Cardiac muscle cell (in vitro differentiated cells and primary cell): ENCODE results near the gene METTL18. TPM values are rescaled to one million over a fixed set of nuclear protein-coding genes. Genes with fewer than 3 reads are reported as not detected.

Source experiments
- DNase-seq, 2 donors: peaks; one replicate each; pipeline versions ENCODE4 v3.0.0 to v3.0.0-alpha.2; 2010 to 2017; ENCODE audit warnings: low read depth in 1 of 2, low spot score in 1 of 2
- H3K27ac ChIP-seq: fragments of 200-600 bp; sonication (generic); 2 replicates; pipeline ENCODE4 v1.5.1; 2016
- H3K27me3 ChIP-seq: fragments of 200-600 bp; sonication (generic); 2 replicates; pipeline ENCODE4 v1.6.0; 2016; ENCODE audit warnings: control low read depth
- H3K36me3 ChIP-seq: fragments of 200-600 bp; sonication (generic); 2 replicates; pipeline ENCODE4 v1.5.1; 2016; ENCODE audit warnings: control low read depth
- H3K4me1 ChIP-seq: fragments of 200-600 bp; sonication (generic); 2 replicates; pipeline ENCODE4 v1.8.1; 2017; ENCODE audit warnings: low read depth, mild to moderate bottlenecking, mixed run types
- H3K4me3 ChIP-seq: fragments of 200-600 bp; sonication (generic); 2 replicates; pipeline ENCODE4 v1.5.1; 2016; ENCODE audit warnings: mild to moderate bottlenecking
- H3K9me3 ChIP-seq: fragments of 200-600 bp; sonication (generic); 2 replicates; pipeline ENCODE4 v1.5.1; 2017; ENCODE audit warnings: low read depth, mild to moderate bottlenecking, control low read depth
- CTCF ChIP-seq: IDR thresholded peaks from 2 replicates; pipeline ENCODE4 v1.5.1; 2012; ENCODE audit warnings: low read depth, mild to moderate bottlenecking, low read length
- polyA plus RNA-seq: library from polyadenylated mRNA; unstranded; fragments of >200 nt; fragmentation: Nextera tagmentation; extraction: Ambion mirVana; gene quantifications from 2 replicates; pipeline ENCODE4 v1.2.1, GENCODE V29; 2016
- total RNA-seq: library from RNA; depleted of rRNA; stranded (reverse); fragments of >200 nt; gene quantifications from 2 replicates; pipeline ENCODE4 v1.2.3, GENCODE V29; 2016

The METTL18 gene
- total and polyA plus RNA-seq, 2 experiments from 2014 or later, result 4.5 to 9.5 TPM

GRCh38 chr1:169759038-169759437 lies 35.7 kb downstream of the METTL18 start:
- no peak for DNase-seq
- TF ChIP-seq CTCF, result no peak
- H3K27me3 ChIP-seq, result no peaks in the 10 kb centered on the region
- no peak overlapping the region for H3K27ac ChIP-seq
- no peak overlapping the region for H3K4me3 ChIP-seq
- no peaks in the 10 kb centered on the region for H3K4me1 ChIP-seq
- no peaks in the 10 kb centered on the region for H3K9me3 ChIP-seq
- no peaks in the 10 kb centered on the region for H3K36me3 ChIP-seq

GRCh38 chr1:169753549-169753948 lies 41.2 kb downstream of the METTL18 start:
- Histone ChIP-seq H3K27ac (no peak overlapping the region), H3K36me3 (no peaks in the 10 kb centered on the region), H3K4me3 (no peak overlapping the region), H3K27me3 (no peaks in the 10 kb centered on the region), H3K4me1 (no peaks in the 10 kb centered on the region), H3K9me3 (no peaks in the 10 kb centered on the region)
- no peak for DNase-seq
- no peak for TF ChIP-seq CTCF

- DNase-seq, result no peak
- Histone ChIP-seq H3K9me3 (no peaks in the 10 kb centered on the region), H3K27me3 (no peaks in the 10 kb centered on the region), H3K4me3 (no peak overlapping the region), H3K27ac (no peak overlapping the region), H3K4me1 (no peaks in the 10 kb centered on the region), H3K36me3 (no peaks in the 10 kb centered on the region)
- no peak for TF ChIP-seq CTCF
Measured at GRCh38 chr1:169750041-169750440, 44.7 kb downstream of the METTL18 start.

GRCh38 chr1:169746550-169746949 lies 48.2 kb downstream of the METTL18 start:
- Histone ChIP-seq H3K27me3 (no peaks in the 10 kb centered on the region), H3K36me3 (no peaks in the 10 kb centered on the region), H3K4me3 (no peak overlapping the region), H3K27ac (no peak overlapping the region), H3K9me3 (no peaks in the 10 kb centered on the region), H3K4me1 (no peaks in the 10 kb centered on the region)
- TF ChIP-seq CTCF, result no peak
- no peak for DNase-seq

GRCh38 chr1:169745015-169745861 lies 49.5 kb downstream of the METTL18 start:
- peak in 1 of 2 donors; percentile 87 for DNase-seq
- Histone ChIP-seq H3K27me3 (no peaks in the 10 kb centered on the region), H3K9me3 (no peaks in the 10 kb centered on the region), H3K4me3 (no peak overlapping the region), H3K27ac (no peak overlapping the region), H3K36me3 (no peaks in the 10 kb centered on the region), H3K4me1 (no peaks in the 10 kb centered on the region)
- no peak for TF ChIP-seq CTCF

Other genes starting within 250 kb of the METTL18 start
- gene F5, start 208.4 kb downstream of the METTL18 start, total RNA-seq, result not detected in 2 replicates
- gene F5, start 208.4 kb downstream of the METTL18 start, polyA plus RNA-seq, result 0.01 and 0.17 TPM in 2 replicates
- gene SELP, start 164.8 kb downstream of the METTL18 start, total RNA-seq, result not detected in 2 replicates
- gene SELP, start 164.8 kb downstream of the METTL18 start, polyA plus RNA-seq, result not detected in 2 replicates
- 0.63 TPM in 1 of 2 replicates, not detected in the other for gene SELL, start 83.3 kb downstream of the METTL18 start, total RNA-seq
- not detected in 2 replicates for gene SELL, start 83.3 kb downstream of the METTL18 start, polyA plus RNA-seq
- not detected in 2 replicates for gene SELE, start 60.8 kb downstream of the METTL18 start, total RNA-seq
- gene SELE, start 60.8 kb downstream of the METTL18 start, polyA plus RNA-seq, result not detected in 2 replicates
- gene SCYL3, start 99.0 kb upstream of the METTL18 start, total RNA-seq, result 4.6 and 7.5 TPM in 2 replicates
- 7.7 and 9.4 TPM in 2 replicates for gene SCYL3, start 99.0 kb upstream of the METTL18 start, polyA plus RNA-seq